GM12878 (cell line): ENCODE data around the gene TRHDE. TPM values are rescaled to one million over a fixed set of nuclear protein-coding genes. Genes with fewer than 3 reads are reported as not detected.

Experiments used
- ATAC-seq: fragments of 200-7000 bp; cut with Tn5 transposase; 3 replicates; pipeline ENCODE4 v1.9.1; 2020; ENCODE audit warnings: mild to moderate bottlenecking, moderate library complexity
- BruUV-seq: library from RNA; stranded (reverse); fragments of 400-500 nt; replicated peaks from 2 replicates; lab custom pipeline; 2021; lab: Mats Ljungman, UMichigan
- CTCF ChIA-PET: fragments of 300-600 bp; sonication (Branson Sonifier 250); formaldehyde crosslinking; extraction: SDS; loops from one replicate; lab custom pipeline; 2021; ENCODE audit warnings: inconsistent platforms; lab: Yijun Ruan, JAX
- POLR2A ChIA-PET: fragments of 350-600 bp; formaldehyde crosslinking; extraction: SDS; loops from one replicate; lab custom pipeline; 2021; ENCODE audit warnings: inconsistent platforms; lab: Charles Lee
- RAD21 ChIA-PET: fragments of 300-600 bp; sonication (Branson Sonifier 250); formaldehyde crosslinking; loops from one replicate; lab custom pipeline; 2023; ENCODE audit warnings: antibody characterized with exemption; ENCODE audit not compliant: unreplicated experiment; lab: Charles Lee
- SMC1A ChIA-PET: fragments of 300-600 bp; sonication (Branson Sonifier 250); formaldehyde crosslinking; loops from one replicate; lab custom pipeline; 2023; ENCODE audit not compliant: unreplicated experiment, uncharacterized antibody; lab: Charles Lee
- DNase-seq: peaks from one replicate; pipeline ENCODE4 v3.0.0-alpha.2; 2011; ENCODE audit warnings: low read depth, low spot score
- FAIRE-seq: peaks from 3 replicates; lab custom pipeline; 2011; peaks lifted over from hg19 to GRCh38; lab: Jason Lieb, UNC
- H2AFZ ChIP-seq: 2 replicates; pipeline ENCODE4 v1.6.0; 2011; ENCODE audit warnings: low read depth, low read length, control low read depth; ENCODE audit not compliant: control insufficient read depth
- H3K27ac ChIP-seq: 2 replicates; pipeline ENCODE4 v1.5.1; 2011; ENCODE audit warnings: control low read depth; ENCODE audit not compliant: control insufficient read depth, insufficient read depth
- H3K27me3 ChIP-seq, 2 experiments: replicated peaks in 1 of 2; 2 replicates each; pipeline versions ENCODE4 v1.6.0 to v1.6.1; 2011; ENCODE audit warnings: low read length in 1 of 2; ENCODE audit not compliant: control insufficient read depth in 2 of 2, insufficient read depth in 2 of 2
- H3K36me3 ChIP-seq, 2 experiments: 2 replicates each; pipeline ENCODE4 v1.5.1; 2011; ENCODE audit warnings: low read length in 1 of 2; ENCODE audit not compliant: control insufficient read depth in 2 of 2, insufficient read depth in 2 of 2
- H3K4me1 ChIP-seq: 2 replicates; pipeline ENCODE4 v1.6.1; 2011; ENCODE audit warnings: mild to moderate bottlenecking, low read length, moderate library complexity, mixed read lengths; ENCODE audit not compliant: control insufficient read depth, insufficient read depth
- H3K4me2 ChIP-seq: 2 replicates; pipeline ENCODE4 v1.6.0; 2011; ENCODE audit warnings: control low read depth; ENCODE audit not compliant: control insufficient read depth, insufficient read depth
- H3K4me3 ChIP-seq: fragments of 200-600 bp; sonication (generic); 2 replicates; pipeline ENCODE4 v1.5.1; 2016
- H3K79me2 ChIP-seq: 2 replicates; pipeline ENCODE4 v1.6.0; 2011; ENCODE audit warnings: low read length; ENCODE audit not compliant: control insufficient read depth, insufficient read depth
- H3K9ac ChIP-seq: 2 replicates; pipeline ENCODE4 v1.8.0; 2011; ENCODE audit warnings: low read length, control low read depth, mixed read lengths; ENCODE audit not compliant: control insufficient read depth, insufficient read depth
- H3K9me3 ChIP-seq: replicated peaks from 3 replicates; pipeline ENCODE4 v1.5.1; 2011; ENCODE audit warnings: mild to moderate bottlenecking, low read length; ENCODE audit not compliant: control insufficient read depth, insufficient read depth
- H4K20me1 ChIP-seq: 2 replicates; pipeline ENCODE4 v1.6.0; 2011; ENCODE audit not compliant: control insufficient read depth, insufficient read depth
- ATF3 ChIP-seq: IDR thresholded peaks from 2 replicates; pipeline ENCODE4 v1.6.1; 2011; ENCODE audit warnings: low read depth, mild to moderate bottlenecking, low read length, moderate library complexity, borderline replicate concordance; ENCODE audit errors: extremely low read depth
- CBX5 ChIP-seq: sonication (generic); IDR thresholded peaks from 2 replicates; pipeline ENCODE4 v1.6.1; 2016; ENCODE audit warnings: low read depth, moderate library complexity, mild to moderate bottlenecking, inconsistent platforms
- ESRRA ChIP-seq: IDR thresholded peaks from 2 replicates; pipeline ENCODE4 v1.6.1; 2012; ENCODE audit warnings: mild to moderate bottlenecking, low read length, improper control_type of control experiment
- GATAD2B ChIP-seq: fragments of 450-650 bp; conservative IDR thresholded peaks from 2 replicates; pipeline ENCODE4 v1.6.1; 2017; ENCODE audit warnings: low read depth, mild to moderate bottlenecking, moderate library complexity
- HDAC2 ChIP-seq: fragments of 200-600 bp; sonication (generic); IDR thresholded peaks from 2 replicates; pipeline ENCODE4 v1.6.1; 2017
- IKZF2 ChIP-seq, 2 experiments: fragments of 450-650 bp; IDR thresholded peaks; 2 replicates each; pipeline ENCODE4 v1.6.1; 2017; ENCODE audit warnings: mild to moderate bottlenecking in 2 of 2, moderate library complexity in 2 of 2
- NKRF ChIP-seq: fragments of 450-650 bp; conservative IDR thresholded peaks from 2 replicates; pipeline ENCODE4 v1.6.1; 2017; ENCODE audit warnings: mild to moderate bottlenecking, moderate library complexity
- PAX5 ChIP-seq: IDR thresholded peaks from 2 replicates; pipeline ENCODE4 v1.6.1; 2011; ENCODE audit warnings: low read depth, low read length, borderline replicate concordance
- RCOR1 ChIP-seq: conservative IDR thresholded peaks from 2 replicates; pipeline ENCODE4 v1.6.1; 2012; ENCODE audit warnings: low read depth, low read length, improper control_type of control experiment
- WRNIP1 ChIP-seq: IDR thresholded peaks from 2 replicates; pipeline ENCODE4 v1.6.1; 2011; ENCODE audit warnings: low read depth, low read length, improper control_type of control experiment, borderline replicate concordance
- ZBTB33 ChIP-seq: fragments of 450-650 bp; IDR thresholded peaks from 2 replicates; pipeline ENCODE4 v1.6.1; 2017; ENCODE audit warnings: mild to moderate bottlenecking
- ZNF622 ChIP-seq: fragments of 450-650 bp; IDR thresholded peaks from 2 replicates; pipeline ENCODE4 v1.6.1; 2017; ENCODE audit warnings: mild to moderate bottlenecking, inconsistent platforms
- WGBS: methylation state at CpG from one replicate; pipeline ENCODE4 v1.1.6; 2016; ENCODE audit warnings: low lambda C conversion rate; ENCODE audit not compliant: insufficient replicate concordance, insufficient coverage; ENCODE audit errors: missing lambda C conversion rate; 5-methylcytosine and 5-hydroxymethylcytosine counted together
- in situ Hi-C: fragments of 300-500 bp; cut with MboI; formaldehyde crosslinking; loops from 9 replicates; pipeline ENCODE4 v1.14.3; 2018; ENCODE audit warnings: mixed read lengths
- intact Hi-C: fragments of 100-400 bp; cut with micrococcal nuclease; formaldehyde crosslinking; loops from one replicate; pipeline ENCODE4 v1.14.2; 2022; ENCODE audit not compliant: unreplicated experiment
- polyA plus RNA-seq, 11 experiments: library from polyadenylated mRNA; depleted of rRNA in 4 of 11; unstranded in 6 of 11; stranded (reverse) in 5 of 11; fragments of >200 nt; fragmentation: Nextera tagmentation in 4 of 11; fragmentation: Illumina TruSeq in 1 of 11; extraction: Ambion mirVana in 4 of 11; extraction: Trizol in 1 of 11; gene quantifications; 1 replicate in 1 of 11; 2 replicates in 10 of 11; pipeline versions ENCODE4 v1.2.1 to v1.2.3, GENCODE V29; 2011 to 2016; ENCODE audit warnings: inconsistent platforms in 2 of 11, missing spikeins in 2 of 11, low read depth in 1 of 11
- total RNA-seq, 4 experiments: library from RNA; depleted of rRNA in 3 of 4; stranded (reverse); fragments of >200 nt in 3 of 4; fragmentation: Illumina TruSeq in 1 of 4; extraction: Trizol in 1 of 4; gene quantifications; 2 replicates each; pipeline versions ENCODE4 v1.2.1 to v1.2.3, GENCODE V29; 2013 to 2021

Gene TRHDE
- total and polyA plus RNA-seq, 10 of the 15 experiments (the other 5 are each of a cell fraction or from before 2014, with no cell fraction given), result not detected

- Histone ChIP-seq H3K4me3 (no peak overlapping the region), H3K79me2 (no peaks in the 10 kb centered on the region), H3K9me3 (no peaks in the 10 kb centered on the region), H3K36me3 (no peaks in the 10 kb centered on the region), H3K9ac (no peak overlapping the region), H3K4me2 (no peak overlapping the region), H4K20me1 (no peaks in the 10 kb centered on the region), H2AFZ (no peak overlapping the region), H3K4me1 (no peaks in the 10 kb centered on the region), H3K27ac (no peak overlapping the region), H3K27me3 (no peaks in the 10 kb centered on the region)
- no peak for DNase-seq
- WGBS, result 37% methylated on average over 8 of the region's 8 CpGs
- FAIRE-seq, result no peak
- ChIA-PET CTCF (interaction anchor here (0.8 kb wide), 1 partner anchor 9 kb away, joined by 3 read pairs; no protein-coding TSS in a partner anchor), RAD21 (no interaction called here), POLR2A (no interaction called here), SMC1A (no interaction called here)
- no peak for ATAC-seq
- no TSS peak for BruUV-seq
- intact Hi-C loops (no loop called here), in situ Hi-C loops (no loop called here)
- TF ChIP-seq WRNIP1 (no peak), ESRRA (no peak), IKZF2 (IDR thresholded peaks at IDR 0.05) (no peak), NKRF (no peak), ATF3 (no peak), RCOR1 (no peak), HDAC2 (no peak), ZNF622 (no peak), CBX5 (no peak), GATAD2B (no peak), PAX5 (no peak), ZBTB33 (no peak)
These were observed 65.8 kb downstream of the TRHDE start for GRCh38 chr12:72337946-72338345.
